Measurements from ENCODE around the gene ELP1.
"Not testable (repeated sequence)": the region's sequence is repeated elsewhere in the genome, so short reads cannot be mapped to it uniquely, and the experiment has no call there.

Gene ELP1

DNA sequence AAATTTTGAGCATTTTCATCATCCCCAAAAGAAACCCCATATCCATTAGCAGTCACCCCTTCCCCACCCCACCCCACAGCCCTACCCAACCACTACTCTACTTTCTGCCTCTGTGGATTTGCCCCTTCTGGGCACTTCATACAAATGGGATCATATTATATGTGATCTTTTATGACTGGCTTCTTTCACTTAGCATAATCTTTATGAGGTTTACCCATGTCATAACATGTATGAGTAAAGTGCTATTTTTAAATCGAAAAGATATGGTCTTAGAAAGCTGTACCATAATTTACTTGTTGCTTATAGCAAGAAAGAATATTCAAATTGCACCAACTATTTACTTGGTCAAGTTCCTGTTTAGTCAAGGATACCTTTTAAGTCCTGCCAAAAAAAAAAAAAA, 12.7 kb downstream of the ELP1 start:
- no peak for DNase-seq

DNA sequence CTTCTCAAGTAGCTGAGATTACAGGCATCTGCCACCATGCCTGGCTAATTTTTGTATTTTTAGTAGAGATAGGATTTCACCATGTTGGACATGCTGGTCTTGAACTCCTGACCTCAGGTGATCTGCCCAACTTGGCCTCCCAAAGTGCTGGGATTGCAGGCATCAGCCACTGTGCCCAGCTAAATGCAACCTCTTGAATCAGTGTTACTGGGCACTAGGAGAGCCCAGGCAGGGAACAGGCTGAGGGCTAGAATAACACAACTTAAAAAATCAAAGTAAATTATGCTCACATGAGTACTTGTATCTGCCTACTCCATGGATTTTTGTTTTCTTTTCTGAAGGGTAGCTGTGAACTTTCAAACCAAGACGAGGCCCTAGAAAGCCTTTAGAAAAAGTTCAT, 13.5 kb downstream of the ELP1 start:
- DNase-seq = not testable (repeated sequence)

DNA sequence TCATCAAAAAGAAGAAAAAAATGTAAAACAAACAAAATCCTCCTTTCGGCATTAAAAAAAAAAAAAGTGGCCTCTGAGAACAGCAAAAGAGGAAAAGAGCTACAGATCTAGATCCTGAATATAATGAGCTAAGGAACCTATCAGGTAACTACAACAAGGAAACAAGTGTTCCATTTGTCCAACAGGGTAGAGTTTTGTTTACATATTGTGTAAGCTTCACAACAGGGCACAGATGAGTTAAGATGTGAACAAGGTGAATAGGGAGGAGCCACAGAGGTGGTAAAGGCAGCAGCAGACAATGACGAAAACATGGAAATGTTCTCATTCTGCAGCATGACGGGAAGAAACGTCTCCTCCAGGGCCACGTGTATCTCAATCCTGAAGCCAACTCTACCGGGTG, 14.4 kb downstream of the ELP1 start:
- no peak for DNase-seq

DNA sequence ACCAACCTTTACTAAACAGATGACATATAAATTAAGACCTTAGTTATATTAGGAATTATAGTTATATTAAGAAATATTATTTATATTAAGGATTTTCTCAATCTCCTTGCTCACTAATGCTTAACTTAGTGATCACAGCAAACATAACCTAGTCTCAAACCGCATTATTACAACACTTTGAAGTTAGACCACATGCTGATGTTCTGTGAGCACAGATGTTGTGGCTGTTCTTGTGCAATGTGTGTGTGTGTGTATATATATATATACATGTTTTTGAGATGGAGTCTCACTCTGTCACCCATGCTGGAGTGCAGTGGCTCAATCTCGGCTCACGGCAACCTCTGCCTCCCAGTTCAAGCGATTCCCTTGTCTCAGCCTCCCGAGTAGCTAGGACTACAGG, 20.5 kb downstream of the ELP1 start:
- no peak for DNase-seq

DNA sequence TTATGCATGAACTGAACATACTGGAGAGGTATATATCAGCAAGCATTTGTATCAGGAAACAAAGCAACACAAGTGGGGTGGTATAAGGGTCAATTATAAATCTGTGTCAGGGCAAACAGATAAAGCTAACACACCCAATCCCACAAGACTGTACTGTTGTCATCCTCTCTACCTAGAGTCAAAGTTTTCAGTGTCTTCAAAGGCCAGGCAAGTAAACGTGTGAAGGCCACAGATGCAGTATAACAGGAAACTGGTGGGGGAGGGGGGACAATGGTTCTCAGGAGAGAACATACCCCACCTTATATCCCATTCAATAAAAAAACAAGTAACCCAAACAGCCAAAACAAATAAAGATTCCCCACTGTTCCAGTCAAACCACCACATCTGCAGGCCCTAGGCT, 22.1 kb downstream of the ELP1 start:
- no peak for DNase-seq

DNA sequence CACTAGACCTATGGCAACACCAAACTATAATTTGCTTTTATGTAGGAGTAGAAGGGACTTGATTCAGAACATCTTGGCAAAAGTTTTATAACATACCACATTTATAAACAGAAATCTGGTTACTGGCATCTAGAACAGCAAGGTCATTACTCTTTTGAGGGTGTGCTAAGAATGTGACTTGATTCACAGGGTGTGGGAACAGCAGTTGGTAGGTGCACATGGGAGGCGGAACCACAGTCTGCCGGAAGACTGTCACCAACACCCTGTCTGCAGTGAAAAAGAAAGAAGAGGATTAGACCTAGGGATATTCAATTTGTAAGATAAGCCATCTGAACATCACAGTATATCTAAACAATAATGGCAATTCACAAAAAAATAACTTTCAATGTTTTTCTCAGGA, 23.0 kb downstream of the ELP1 start:
- DNase-seq = no peak

DNA sequence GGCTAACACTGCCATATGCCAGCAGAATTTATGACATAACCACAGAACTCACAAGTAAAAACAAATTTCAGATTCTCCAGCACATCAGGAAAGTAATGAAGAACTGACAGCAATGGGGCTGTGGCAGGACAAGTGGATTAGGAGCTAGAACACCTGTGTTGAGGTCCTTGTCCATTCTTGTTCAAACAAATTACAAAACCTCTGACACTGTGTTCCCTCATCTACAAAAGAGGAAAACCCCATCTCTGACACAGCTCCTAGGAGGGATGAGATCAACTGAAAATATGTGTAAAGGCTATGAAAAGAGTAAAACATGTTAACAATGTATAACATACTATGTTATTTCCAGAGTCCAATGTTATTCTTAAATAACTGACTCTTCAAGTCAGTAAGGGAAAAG, 23.5 kb downstream of the ELP1 start:
- DNase-seq = no peak

DNA sequence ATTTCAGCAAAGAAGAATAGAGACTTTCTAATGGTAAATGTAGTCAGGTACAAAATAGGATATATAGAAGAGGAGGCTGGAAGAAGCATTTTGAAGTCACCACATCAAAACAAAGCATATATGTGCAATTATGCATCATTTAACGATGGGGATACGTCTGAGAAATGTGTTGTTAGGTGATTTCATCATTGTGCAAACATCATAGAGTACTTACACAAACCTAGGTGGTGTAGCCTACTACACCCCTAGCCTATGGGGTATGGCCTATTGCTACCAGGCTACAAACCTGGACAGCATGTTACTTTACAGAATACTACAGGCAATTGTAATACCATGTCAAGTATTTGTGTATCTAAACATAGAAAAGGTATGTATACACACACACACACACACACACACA, 28.4 kb downstream of the ELP1 start:
- DNase-seq = no peak

DNA sequence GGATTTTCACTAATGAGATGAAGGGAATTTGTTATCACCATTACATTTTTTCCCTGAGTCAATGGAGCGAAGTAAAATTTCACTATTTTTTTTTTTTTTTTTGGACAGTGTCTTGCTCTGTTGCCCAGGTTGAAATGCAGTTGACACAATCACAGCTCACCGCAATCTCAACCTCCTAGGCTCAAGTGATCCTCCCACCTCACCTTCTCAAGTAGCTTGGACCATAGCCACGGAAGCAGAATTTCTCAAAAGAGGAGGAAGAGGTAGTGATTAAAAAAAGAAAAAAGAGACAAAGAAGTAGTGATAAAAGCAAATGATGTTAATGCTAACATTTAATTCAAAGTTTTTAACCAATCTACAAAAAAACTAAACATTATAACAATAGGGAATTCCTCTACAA, 29.8 kb downstream of the ELP1 start:
- no peak for DNase-seq

DNA sequence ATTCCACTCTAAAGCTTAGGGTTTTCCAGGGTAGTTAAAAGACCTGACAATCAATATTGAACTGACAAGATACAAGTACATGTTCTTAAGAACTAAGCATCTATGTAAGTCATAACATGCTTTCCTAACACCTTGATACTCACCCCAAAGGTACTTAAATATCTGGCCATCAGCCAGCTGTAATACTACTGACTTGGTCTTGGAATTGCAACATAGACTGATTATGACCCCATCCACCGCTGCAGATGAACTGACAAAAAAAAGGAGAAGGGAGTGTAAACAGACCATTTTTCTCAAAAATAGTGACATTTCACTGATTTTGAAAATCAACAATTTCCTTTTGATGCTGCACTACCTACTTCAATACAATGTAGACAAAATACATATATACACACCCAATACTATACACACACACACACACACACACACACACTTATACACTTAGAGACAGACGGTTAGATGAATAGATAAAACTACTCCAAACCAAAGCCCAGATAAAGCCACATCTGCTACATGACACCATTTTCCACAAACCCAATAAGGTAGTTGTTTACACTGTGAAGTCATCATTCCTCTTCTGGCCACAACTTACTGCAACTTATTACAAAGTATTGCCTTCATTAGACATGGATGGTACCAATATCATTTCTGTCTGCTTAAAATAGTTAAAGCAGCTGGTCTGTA, 30.4 kb downstream of the ELP1 start:
- no peak for DNase-seq

DNA sequence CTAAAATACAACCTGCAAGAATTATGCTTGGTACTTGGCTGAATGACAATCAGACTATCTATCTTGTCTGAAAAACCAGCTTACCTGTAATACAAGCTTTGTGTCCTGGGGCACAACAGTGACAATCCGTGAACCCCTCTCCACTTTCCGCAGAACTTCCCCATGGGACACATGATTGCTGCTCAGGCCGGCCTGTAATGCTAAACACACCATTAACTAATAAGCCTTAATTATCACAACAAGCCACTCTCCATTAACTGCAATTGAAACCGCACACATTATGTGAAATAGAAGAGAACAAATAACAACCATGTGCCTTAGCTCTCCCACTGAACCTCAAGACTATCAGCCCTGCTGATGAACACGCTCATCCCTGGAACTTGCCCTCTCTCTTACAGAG, 33.7 kb downstream of the ELP1 start:
- DNase-seq = no peak

DNA sequence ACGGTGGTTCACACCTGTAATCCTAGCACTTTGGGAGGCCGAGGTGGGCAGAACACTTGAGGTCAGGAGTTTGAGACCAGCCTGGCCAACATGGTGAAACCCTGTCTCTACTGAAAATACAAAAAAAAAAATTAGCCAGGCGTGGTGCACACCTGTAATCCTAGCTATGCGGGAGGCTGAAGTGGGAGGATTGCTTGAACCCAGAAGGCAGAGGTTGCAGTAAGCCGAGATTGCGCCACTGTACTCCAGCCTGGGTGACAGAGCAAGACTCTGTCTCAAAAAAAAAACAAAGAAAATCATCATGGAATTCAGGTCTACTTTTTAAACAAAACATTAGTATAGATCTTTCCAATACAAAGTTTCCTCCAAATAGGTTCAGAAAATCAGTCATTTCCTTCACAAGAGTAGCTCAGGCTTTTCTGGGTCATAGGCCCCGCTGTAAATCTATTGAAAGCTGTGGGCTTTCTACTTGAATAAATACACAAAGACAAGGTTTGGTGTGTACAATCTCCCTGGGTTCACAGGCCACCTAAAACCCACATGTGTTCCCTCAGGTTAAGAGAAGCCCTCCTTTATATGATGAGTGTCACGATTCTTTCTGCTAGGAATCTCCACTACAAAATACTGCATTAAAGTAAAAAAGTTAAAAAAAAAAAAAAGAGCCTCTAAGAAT, 34.8 kb downstream of the ELP1 start:
- not testable (repeated sequence) for DNase-seq

DNA sequence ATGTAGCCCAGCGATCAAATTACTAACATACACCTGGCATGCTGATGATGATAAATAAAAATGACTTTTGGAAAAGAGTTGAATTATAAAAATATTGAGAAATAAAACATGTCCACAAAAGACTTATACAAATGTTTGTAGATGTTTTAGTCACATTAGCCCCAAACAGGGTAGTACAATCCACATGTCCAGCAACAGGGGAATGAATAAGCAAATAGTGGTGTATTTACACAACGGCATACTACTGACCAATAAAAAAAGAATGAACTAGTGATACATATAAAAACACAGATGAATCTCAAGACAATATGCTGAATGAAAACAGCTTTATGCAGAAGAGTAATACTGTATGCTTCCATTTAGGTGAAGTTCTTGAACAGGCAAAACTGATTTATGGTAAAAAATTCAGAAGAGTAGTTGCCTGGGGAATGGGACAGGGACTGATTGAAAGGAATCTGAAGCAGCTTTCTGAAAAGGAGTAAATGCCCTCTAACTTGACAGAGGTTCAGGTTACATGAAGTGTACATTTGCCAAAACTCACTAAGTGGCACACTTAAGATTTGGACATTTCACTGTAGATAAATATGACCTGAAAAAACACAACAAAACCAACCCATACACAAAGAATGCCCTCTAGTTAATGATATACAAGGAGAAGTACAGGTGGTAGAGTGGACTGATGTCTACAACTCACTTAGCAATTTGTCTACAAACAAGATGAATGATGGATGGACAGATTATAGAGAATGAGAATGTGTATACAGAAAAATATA, 36.4 kb downstream of the ELP1 start:
- DNase-seq = no peak

DNA sequence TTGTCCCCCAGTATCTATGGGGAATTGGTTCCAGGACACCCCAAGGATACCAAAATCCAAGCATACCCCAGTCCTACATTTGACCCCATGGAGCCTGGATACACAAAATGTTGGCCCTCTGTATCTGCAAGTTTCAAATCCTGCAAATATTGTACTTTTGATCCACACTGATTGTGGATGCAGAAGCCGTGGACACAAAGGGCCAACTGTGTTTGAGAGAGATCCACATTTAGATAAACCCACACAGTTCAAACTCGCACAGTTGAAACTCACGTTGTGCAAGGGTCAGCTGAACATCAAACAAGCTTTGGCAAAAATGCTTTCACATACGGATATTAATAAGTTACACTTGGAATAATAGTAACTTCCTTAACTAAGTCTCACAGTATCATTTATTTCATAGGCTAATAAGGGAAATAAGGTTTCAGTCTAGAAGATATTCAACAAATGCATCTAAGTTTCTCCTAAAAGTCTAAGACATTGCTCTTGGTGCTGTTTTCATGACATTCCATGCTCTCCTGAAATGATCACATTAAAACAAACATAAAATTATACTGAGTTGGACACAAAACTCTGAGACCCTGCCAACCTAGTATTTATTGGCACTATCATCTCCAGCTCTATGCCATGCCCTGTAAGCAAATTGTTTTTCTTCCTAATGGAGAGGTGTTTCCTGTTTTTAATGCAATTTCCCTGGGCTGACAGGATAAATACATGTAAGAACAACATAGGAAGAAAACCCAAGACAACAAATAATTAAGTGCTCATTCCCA, 39.5 kb downstream of the ELP1 start:
- no peak for DNase-seq

DNA sequence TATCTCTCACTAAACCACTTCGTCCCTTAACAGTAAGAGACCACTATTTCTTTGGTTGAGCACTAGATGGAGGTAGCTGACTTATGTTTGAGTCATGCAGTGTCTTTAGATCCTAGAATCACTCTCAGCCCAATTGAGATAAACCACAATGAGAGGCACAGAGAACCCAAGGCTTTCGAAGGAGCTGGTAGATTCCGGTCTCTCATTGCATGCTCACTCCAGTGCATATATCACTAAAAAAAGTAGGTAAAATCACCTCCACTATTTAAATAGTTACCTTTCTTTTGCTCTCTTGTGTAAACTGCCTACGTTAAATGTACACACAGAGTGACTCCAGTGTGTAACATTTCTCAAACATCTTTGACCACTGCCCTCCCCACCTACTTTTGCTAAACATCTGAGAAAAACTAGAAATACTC, 44.3 kb downstream of the ELP1 start:
- DNase-seq = peak; percentile 28

DNA sequence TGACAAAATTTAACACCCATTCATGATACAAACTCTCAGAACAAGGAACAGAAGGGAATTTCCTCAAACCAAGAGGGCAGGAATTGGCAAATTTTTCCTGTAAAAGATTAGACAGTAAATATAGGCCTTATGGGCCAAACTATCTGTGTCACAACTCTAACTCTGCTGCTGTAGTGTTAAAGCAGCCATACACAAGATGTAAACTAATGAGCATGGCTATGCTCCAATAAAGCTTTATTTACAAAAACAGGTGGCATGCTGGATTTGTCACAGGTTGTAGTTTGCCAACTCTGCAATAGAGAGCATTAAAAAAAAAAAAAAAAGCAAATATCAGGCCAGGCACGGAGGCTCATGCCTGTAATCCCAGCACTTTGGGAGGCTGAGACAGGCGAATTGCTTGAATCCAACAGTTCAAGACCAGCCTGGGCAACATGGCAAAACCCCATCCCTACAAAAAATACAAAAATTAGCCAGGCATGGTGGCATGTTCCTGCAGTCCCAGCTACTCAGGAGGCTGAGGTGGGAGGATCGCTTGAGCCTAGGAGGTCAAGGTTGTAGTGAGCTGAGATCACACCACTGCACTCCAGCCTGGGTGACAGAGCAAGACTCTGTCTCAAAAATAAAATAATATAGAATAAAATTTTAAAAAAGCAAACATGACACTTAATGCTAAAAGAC, 47.2 kb downstream of the ELP1 start:
- DNase-seq = not testable (repeated sequence)

DNA sequence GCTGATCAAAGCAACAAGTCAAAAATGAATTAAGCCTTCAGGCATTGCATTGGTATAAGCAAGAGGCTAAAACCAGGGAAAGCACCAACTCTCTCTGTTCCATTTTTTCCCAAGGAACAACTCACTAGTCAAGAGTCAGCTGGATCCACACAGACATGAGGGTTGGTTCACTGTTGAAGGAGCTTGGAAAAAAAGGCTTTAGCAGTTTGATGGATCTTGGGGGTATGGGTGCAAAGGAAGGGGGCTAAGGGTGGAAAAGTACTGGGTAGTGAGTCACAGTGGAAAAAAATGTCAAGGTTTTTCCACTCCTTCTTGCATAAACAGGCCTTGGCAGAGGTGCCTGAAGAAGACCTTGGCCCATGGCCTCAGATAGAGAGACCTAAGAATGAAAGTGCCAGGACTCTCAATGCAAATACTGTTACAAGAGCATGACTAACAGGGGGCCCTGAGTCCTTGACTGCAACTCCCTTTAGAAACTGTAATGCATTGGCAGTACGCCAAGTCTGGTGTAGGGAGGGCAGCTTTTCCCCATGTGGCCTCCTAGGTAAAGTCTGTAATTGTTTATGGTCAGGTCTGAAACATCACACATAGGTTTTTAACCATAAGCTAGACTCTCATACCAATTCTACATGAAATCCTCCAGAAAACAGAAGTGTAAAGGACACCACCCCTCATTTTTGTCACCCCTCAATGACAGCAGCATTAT, 48.1 kb downstream of the ELP1 start:
- DNase-seq = peak; percentile 65

DNA sequence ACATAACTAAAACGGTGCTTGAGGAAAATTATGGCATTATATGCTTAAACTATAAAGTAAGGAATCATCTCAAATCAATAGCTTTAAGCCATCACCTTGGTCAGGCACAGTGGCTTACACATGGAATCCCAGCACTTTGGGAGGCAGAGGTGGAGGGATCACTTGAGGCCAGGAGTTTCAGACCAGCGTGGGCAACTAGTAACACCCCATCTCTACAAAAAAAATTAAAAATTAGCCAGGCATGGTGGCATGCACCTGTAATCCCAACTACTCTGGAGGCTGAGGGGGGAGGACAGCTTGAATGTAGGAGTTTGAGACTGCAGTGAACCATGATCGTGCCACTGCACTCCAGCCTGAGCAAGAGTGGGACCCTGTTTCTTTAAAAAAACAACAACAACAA, 49.2 kb downstream of the ELP1 start:
- DNase-seq = no peak

DNA sequence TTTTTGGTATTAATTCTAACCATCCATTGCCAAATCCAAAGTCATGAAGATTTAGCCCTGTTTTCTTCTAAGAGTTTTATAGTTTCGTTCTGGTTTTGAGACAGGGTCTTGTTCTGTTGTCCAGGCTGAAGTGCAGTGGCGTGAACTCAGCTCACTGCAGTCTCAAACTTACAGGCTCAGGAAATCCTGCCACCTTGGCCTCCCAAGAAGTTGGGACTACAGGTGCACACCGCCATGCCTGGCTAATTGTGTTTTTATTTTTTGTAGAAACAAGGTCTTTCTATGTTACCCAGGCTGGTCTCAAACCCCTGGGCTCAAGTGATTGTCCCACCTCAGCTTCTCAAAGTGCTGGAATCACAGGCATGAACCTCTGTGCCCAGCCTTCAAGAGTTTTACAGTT, 50.8 kb downstream of the ELP1 start:
- DNase-seq = no peak

DNA sequence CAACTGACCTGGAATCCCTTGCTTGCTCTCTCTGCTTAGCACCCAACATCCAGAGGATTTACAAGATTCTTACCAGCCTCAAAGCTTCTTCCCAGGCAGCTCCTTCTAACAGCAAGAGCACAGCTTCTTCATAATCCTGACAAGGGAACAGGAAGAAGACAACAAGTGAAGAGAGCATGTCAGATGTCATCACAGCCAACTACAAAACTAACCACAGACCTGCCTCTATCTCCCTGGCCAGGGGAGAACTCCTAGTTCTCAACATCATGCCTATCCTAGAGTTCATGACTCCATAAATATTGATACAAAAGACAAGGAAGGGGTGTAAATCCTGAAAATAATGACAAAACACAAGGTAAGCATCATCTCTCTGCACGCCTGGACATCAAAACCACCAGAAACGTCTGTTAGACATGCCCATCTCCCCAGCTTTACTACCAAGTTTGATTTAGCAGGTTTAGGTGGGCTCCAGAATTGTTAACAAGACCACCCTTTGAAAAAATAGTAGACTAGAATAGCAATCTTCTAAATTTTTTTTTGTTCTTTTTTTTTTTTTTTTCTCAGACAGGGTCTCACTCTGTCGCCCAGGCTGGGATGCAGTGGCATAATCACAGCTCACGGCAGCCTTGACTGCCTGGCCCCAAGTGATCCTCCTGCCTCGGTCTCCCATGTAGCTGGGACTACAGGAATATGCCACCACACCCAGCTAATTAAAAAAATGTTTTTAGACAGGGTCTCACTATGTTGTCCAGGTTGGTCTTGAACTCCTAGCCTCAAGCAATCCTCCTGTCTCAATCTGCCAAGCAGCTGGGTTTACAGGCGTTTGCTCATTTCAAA, 51.7 kb downstream of the ELP1 start:
- no peak for DNase-seq

Measured in fibroblast of skin of scalp (primary cell).